ENCODE data around the gene PRR22.

The PRR22 gene

GRCh38 chr19:5809053-5809452, 24.5 kb upstream of the PRR22 start:
- no peak for TF ChIP-seq RAD21 (IDR thresholded peaks at IDR 0.05; ENCODE audit: low read depth)
- TF ChIP-seq TEAD4 (IDR thresholded peaks at IDR 0.05), result no peak
- TF ChIP-seq FOXM1 (IDR thresholded peaks at IDR 0.05; ENCODE audit: borderline replicate concordance, low read depth), result no peak
- peak; percentile 37; the same call in 1 of the 2 replicates for TF ChIP-seq CEBPB (IDR thresholded peaks at IDR 0.05)
- no peak for TF ChIP-seq CREB1 (IDR thresholded peaks at IDR 0.05; ENCODE audit: low read depth)

GRCh38 chr19:5808120-5808816, 23.7 kb upstream of the PRR22 start:
- TF ChIP-seq REST (IDR thresholded peaks at IDR 0.05; ENCODE audit: low read depth), result no peak
- no peak for TF ChIP-seq CREB1 (IDR thresholded peaks at IDR 0.05; ENCODE audit: low read depth)
- TF ChIP-seq TCF12 (IDR thresholded peaks at IDR 0.05; ENCODE audit: low read depth), result no peak
- no peak for TF ChIP-seq NFIC (IDR thresholded peaks at IDR 0.05)
- TF ChIP-seq YY1 (IDR thresholded peaks at IDR 0.05; ENCODE audit: low read depth), result no peak
- no peak for TF ChIP-seq USF1 (IDR thresholded peaks at IDR 0.05)
- TF ChIP-seq CEBPB (IDR thresholded peaks at IDR 0.05), result no peak
- no peak for TF ChIP-seq EGR1 (IDR thresholded peaks at IDR 0.05)
- no peak for TF ChIP-seq ZBTB7A (IDR thresholded peaks at IDR 0.05; ENCODE audit: low read depth)
- TF ChIP-seq RAD21 (IDR thresholded peaks at IDR 0.05; ENCODE audit: low read depth), result no peak
- no peak for TF ChIP-seq EP300 (IDR thresholded peaks at IDR 0.05; ENCODE audit: borderline replicate concordance)
- TF ChIP-seq TAF1 (IDR thresholded peaks at IDR 0.05; ENCODE audit: low read depth), result no peak
- no peak for TF ChIP-seq FOXM1 (IDR thresholded peaks at IDR 0.05; ENCODE audit: borderline replicate concordance, low read depth)

GRCh38 chr19:5806905-5807304, 22.4 kb upstream of the PRR22 start:
- TF ChIP-seq ZBTB7A (IDR thresholded peaks at IDR 0.05; ENCODE audit: low read depth), result no peak
- no peak for TF ChIP-seq CREB1 (IDR thresholded peaks at IDR 0.05; ENCODE audit: low read depth)
- no peak for TF ChIP-seq RAD21 (IDR thresholded peaks at IDR 0.05; ENCODE audit: low read depth)
- no peak for TF ChIP-seq NFIC (IDR thresholded peaks at IDR 0.05)
- no peak for TF ChIP-seq MAX (IDR thresholded peaks at IDR 0.05)
- TF ChIP-seq REST (IDR thresholded peaks at IDR 0.05; ENCODE audit: low read depth), result no peak
- no peak for TF ChIP-seq TEAD4 (IDR thresholded peaks at IDR 0.05)
- no peak for TF ChIP-seq CEBPB (IDR thresholded peaks at IDR 0.05)
- no peak for TF ChIP-seq USF1 (IDR thresholded peaks at IDR 0.05)
- no peak for TF ChIP-seq TAF1 (IDR thresholded peaks at IDR 0.05; ENCODE audit: low read depth)
- TF ChIP-seq EP300 (IDR thresholded peaks at IDR 0.05; ENCODE audit: borderline replicate concordance), result no peak
- no peak for TF ChIP-seq FOXM1 (IDR thresholded peaks at IDR 0.05; ENCODE audit: borderline replicate concordance, low read depth)

GRCh38 chr19:5806133-5806489, 21.6 kb upstream of the PRR22 start:
- TF ChIP-seq TCF12 (IDR thresholded peaks at IDR 0.05; ENCODE audit: low read depth) (no peak), TAF1 (IDR thresholded peaks at IDR 0.05; ENCODE audit: low read depth) (no peak), CEBPB (IDR thresholded peaks at IDR 0.05) (no peak), TEAD4 (IDR thresholded peaks at IDR 0.05) (no peak), NFIC (IDR thresholded peaks at IDR 0.05) (no peak), EP300 (IDR thresholded peaks at IDR 0.05; ENCODE audit: borderline replicate concordance) (no peak), YY1 (IDR thresholded peaks at IDR 0.05; ENCODE audit: low read depth) (no peak), FOXM1 (IDR thresholded peaks at IDR 0.05; ENCODE audit: borderline replicate concordance, low read depth) (no peak), USF1 (IDR thresholded peaks at IDR 0.05) (no peak)

GRCh38 chr19:5805462-5806132, 21.1 kb upstream of the PRR22 start:
- TF ChIP-seq CEBPB (IDR thresholded peaks at IDR 0.05), result no peak
- TF ChIP-seq RAD21 (IDR thresholded peaks at IDR 0.05; ENCODE audit: low read depth), result peak; percentile 70
- TF ChIP-seq TCF12 (IDR thresholded peaks at IDR 0.05; ENCODE audit: low read depth), result no peak
- 0 out of 2 replicates have a peak, but pooled peaks have one; percentile 29 for TF ChIP-seq YY1 (IDR thresholded peaks at IDR 0.05; ENCODE audit: low read depth)
- TF ChIP-seq MAX (IDR thresholded peaks at IDR 0.05), result no peak
- no peak for TF ChIP-seq NFIC (IDR thresholded peaks at IDR 0.05)
- no peak for TF ChIP-seq TAF1 (IDR thresholded peaks at IDR 0.05; ENCODE audit: low read depth)
- TF ChIP-seq TEAD4 (IDR thresholded peaks at IDR 0.05), result no peak
- no peak for TF ChIP-seq REST (IDR thresholded peaks at IDR 0.05; ENCODE audit: low read depth)
- no peak for TF ChIP-seq EGR1 (IDR thresholded peaks at IDR 0.05)
- TF ChIP-seq ZBTB7A (IDR thresholded peaks at IDR 0.05; ENCODE audit: low read depth), result peak; percentile 93
- no peak for TF ChIP-seq CREB1 (IDR thresholded peaks at IDR 0.05; ENCODE audit: low read depth)
- TF ChIP-seq EP300 (IDR thresholded peaks at IDR 0.05; ENCODE audit: borderline replicate concordance), result no peak
- no peak for TF ChIP-seq USF1 (IDR thresholded peaks at IDR 0.05)
- TF ChIP-seq FOXM1 (IDR thresholded peaks at IDR 0.05; ENCODE audit: borderline replicate concordance, low read depth), result no peak

Measured in Ishikawa (cell line).